MG63 (cell line): ENCODE data around the gene SAGE1. TPM values are rescaled to one million over a fixed set of nuclear protein-coding genes. Genes with fewer than 3 reads are reported as not detected.
A peak's percentile ranks its signal among the peaks of the same experiment; 100 is the strongest.
"Not testable (repeated sequence)": the region's sequence is repeated elsewhere in the genome, so short reads cannot be mapped to it uniquely, and the experiment has no call there.

ENCODE experiments used
- DNase-seq: peaks from one replicate; pipeline ENCODE4 v3.0.0-alpha.2; 2020
- H3K27me3 ChIP-seq: fragments of 250-450 bp; sonication (Bioruptor Pico); 2 replicates; pipeline ENCODE4 v1.5.1; 2020; ENCODE audit warnings: mild to moderate bottlenecking, moderate library complexity
- H3K36me3 ChIP-seq: fragments of 250-450 bp; sonication (Bioruptor Pico); 2 replicates; pipeline ENCODE4 v1.5.1; 2020; ENCODE audit warnings: mild to moderate bottlenecking, moderate library complexity
- H3K4me3 ChIP-seq: fragments of 250-450 bp; sonication (Bioruptor Pico); 2 replicates; pipeline ENCODE4 v1.5.1; 2020; ENCODE audit warnings: mild to moderate bottlenecking, moderate library complexity
- H3K9me3 ChIP-seq: fragments of 250-450 bp; sonication (Bioruptor Pico); 2 replicates; pipeline ENCODE4 v1.5.1; 2020; ENCODE audit warnings: mild to moderate bottlenecking, moderate library complexity
- total RNA-seq: library from RNA; depleted of rRNA; stranded (reverse); fragments of >200 nt; shearing (Covaris generic); gene quantifications from 2 replicates; pipeline ENCODE4 v1.2.3, GENCODE V29; 2014; ENCODE audit warnings: low replicate concordance; rRNA removed

SAGE1 gene, protein sequence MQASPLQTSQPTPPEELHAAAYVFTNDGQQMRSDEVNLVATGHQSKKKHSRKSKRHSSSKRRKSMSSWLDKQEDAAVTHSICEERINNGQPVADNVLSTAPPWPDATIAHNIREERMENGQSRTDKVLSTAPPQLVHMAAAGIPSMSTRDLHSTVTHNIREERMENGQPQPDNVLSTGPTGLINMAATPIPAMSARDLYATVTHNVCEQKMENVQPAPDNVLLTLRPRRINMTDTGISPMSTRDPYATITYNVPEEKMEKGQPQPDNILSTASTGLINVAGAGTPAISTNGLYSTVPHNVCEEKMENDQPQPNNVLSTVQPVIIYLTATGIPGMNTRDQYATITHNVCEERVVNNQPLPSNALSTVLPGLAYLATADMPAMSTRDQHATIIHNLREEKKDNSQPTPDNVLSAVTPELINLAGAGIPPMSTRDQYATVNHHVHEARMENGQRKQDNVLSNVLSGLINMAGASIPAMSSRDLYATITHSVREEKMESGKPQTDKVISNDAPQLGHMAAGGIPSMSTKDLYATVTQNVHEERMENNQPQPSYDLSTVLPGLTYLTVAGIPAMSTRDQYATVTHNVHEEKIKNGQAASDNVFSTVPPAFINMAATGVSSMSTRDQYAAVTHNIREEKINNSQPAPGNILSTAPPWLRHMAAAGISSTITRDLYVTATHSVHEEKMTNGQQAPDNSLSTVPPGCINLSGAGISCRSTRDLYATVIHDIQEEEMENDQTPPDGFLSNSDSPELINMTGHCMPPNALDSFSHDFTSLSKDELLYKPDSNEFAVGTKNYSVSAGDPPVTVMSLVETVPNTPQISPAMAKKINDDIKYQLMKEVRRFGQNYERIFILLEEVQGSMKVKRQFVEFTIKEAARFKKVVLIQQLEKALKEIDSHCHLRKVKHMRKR
- total RNA-seq: not detected in 2 replicates

DNA sequence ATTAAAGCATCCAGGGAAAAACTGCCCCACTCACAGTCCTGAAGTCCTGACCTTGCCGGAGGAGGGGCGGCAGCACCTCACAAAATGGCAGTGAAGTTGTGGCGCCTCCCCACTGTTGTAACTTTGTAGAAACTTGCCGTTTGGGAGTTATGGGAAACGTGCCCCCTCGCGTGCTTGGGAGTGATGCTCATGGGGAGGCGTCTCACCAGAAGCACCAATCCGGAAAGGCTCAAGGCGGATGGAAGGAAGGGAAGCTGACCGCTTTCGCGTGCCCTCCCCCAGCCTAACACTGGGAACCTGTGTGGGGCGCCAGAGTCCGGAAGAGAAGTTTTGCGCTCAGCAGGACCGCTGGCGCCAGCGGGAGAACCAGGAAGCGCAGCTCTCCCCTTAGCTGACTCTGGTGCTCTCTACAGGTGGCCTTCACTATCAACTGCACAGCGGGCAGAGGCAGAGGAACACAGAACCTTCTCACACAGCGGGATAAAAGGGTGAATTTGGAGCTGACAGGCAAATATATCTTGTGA lies at the start of gene SAGE1, which contains the start of gene CT45A10:
Gene SAGE1, plus strand, starts transcription at position 423 of the 524 bp plus-strand sequence. CDS start 2,527 bp downstream, outside the sequence.
Gene CT45A10, minus strand, starts transcription at position 151 of the 524 bp plus-strand sequence. CDS start 8,100 bp downstream, outside the sequence.
- H3K27me3 ChIP-seq: no peaks in the 10 kb centered on the region
- H3K4me3 ChIP-seq: no peak within 1 kb of the TSS
- DNase-seq: no peak
- H3K9me3 ChIP-seq: no peaks in the 10 kb centered on the region
- H3K36me3 ChIP-seq: no peaks in the 10 kb centered on the region

DNA sequence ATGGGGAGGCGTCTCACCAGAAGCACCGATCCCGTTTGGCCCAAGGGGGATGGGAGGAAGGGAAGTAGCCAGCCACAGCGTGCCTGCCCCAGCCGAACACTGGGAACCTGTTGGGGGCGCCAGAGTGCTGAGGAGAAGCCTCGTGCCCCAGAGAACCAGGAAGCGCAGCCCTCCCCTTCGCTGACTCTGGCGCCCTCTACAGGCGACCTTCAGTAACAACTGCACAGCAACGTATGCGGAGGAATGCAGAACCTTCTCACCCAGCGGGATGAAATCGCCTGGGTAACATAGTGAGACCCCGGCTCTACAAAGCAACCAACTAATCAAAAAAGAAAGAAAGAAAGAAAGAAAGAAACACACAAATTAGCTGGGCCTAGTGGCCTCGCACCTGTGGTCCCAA lies 39.1 kb upstream of the SAGE1 start, which contains the start of gene CT45A8:
Gene CT45A8, minus strand, starts transcription at position 101 of the 400 bp plus-strand sequence. CDS start 3,755 bp downstream, outside the sequence.
- H3K27me3 ChIP-seq, DNase-seq, H3K36me3 ChIP-seq, H3K4me3 ChIP-seq, H3K9me3 ChIP-seq: not testable (repeated sequence)

DNA sequence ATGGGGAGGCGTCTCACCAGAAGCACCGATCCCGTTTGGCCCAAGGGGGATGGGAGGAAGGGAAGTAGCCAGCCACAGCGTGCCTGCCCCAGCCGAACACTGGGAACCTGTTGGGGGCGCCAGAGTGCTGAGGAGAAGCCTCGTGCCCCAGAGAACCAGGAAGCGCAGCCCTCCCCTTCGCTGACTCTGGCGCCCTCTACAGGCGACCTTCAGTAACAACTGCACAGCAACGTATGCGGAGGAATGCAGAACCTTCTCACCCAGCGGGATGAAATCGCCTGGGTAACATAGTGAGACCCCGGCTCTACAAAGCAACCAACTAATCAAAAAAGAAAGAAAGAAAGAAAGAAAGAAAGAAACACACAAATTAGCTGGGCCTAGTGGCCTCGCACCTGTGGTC lies 21.8 kb upstream of the SAGE1 start, which contains the start of gene CT45A9:
Gene CT45A9, minus strand, starts transcription at position 101 of the 400 bp plus-strand sequence. CDS start 3,751 bp downstream, outside the sequence.
- H3K4me3 ChIP-seq, H3K27me3 ChIP-seq, DNase-seq, H3K36me3 ChIP-seq, H3K9me3 ChIP-seq: not testable (repeated sequence)

DNA sequence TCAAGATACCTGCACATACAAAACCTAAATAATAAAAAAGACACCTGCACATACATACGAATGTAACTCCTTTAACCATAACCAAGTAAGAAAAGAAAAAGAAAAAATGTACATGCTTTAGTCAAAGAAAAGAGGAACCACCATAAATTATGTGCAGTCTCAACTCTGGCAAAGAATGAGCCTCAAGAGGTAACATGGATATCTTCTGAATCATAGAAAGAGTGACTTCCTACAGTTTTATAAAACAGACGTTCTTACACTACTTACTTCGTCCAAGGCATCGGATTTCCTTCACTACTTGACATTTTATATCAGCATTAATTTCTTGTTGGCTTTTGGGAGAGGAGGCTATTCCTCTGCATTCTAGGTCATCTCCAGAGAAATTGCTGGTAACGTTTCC lies 10.8 kb upstream of the SAGE1 start:
- not testable (repeated sequence) for H3K27me3 ChIP-seq, H3K4me3 ChIP-seq, DNase-seq, H3K36me3 ChIP-seq, H3K9me3 ChIP-seq

DNA sequence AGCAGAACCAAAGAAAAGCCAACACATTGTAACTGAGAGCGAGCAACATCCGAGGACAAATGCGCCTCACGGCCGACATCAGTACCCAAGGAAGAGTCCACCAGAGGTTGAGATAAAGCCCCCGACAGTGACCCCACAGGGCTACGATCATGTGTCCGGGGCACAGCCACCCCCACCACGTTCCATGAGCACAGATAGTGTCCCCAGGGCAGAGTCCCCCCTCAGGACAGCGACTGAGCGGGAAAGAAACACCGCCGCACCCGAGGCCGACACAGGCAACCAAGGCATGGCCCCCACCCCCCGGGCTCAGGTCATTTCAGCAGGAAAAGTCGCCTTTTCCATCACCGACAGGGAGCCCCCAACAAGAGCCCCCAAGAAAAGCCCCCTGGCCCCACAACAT lies 5.3 kb upstream of the SAGE1 start:
- not testable (repeated sequence) for H3K27me3 ChIP-seq, H3K4me3 ChIP-seq, H3K36me3 ChIP-seq, DNase-seq, H3K9me3 ChIP-seq

DNA sequence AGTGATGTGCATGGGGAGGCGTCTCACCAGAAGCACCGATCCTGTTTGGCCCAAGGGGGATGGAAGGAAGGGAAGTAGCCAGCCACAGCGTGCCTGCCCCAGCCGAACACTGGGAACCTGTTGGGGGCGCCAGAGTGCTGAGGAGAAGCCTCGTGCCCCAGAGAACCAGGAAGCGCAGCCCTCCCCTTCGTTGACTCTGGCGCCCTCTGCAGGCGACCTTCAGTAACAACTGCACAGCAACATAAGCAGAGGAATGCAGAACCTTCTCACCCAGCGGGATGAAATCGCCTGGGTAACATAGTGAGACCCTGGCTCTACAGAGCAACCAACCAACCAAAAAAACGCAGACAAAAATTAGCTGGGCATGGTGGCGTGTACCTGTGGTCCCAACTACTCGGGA lies 4.5 kb upstream of the SAGE1 start:
- not testable (repeated sequence) for H3K9me3 ChIP-seq, H3K36me3 ChIP-seq, H3K27me3 ChIP-seq, H3K4me3 ChIP-seq
- peak; percentile 24 for DNase-seq

DNA sequence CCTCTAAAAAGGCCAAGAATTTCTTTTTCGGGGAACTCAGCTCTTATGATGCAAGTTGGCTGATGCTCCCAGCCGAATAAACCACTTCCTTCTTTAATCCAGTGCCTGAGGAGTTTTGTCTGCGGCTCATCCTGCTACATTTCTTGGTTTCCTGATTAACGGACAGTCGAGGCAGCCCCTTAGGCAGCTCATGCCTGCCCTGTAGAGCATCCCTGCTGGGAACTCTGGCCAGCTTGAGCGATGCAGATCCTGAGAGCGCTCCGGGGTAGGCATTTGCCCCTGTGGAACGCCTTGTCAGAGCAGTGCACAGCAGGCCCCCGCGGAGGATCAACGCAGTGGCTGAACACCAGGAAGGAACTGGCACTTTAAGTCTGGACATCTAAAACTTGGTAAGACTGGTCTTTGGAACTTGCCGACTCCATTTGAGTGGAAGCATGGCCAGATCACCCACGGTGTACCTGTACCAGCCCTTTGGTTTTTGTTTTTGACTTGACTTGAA lies 3.4 kb upstream of the SAGE1 start:
- H3K4me3 ChIP-seq: no peak overlapping the region
- H3K36me3 ChIP-seq: no peaks in the 10 kb centered on the region
- no peaks in the 10 kb centered on the region for H3K9me3 ChIP-seq
- H3K27me3 ChIP-seq: no peaks in the 10 kb centered on the region
- DNase-seq: no peak

DNA sequence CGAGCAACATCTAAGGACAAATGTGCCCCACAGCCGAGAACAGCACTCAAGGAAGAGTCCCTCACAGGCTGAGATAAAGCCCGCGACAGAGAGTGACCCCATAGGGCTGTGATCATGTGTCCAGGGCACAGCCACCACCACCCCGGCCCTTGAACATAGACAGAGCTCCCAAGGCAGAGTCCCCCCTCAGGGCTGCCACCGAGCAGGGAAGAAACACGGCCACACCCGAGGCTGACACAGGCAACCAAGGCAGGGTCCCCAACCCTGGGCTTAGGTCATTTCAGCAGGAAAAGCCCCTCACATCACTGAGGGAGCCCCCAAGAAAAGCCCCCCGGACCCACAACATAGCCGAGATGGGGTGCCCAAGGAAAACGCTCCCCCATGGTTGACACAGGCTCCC lies 735 bp upstream of the SAGE1 start:
- H3K36me3 ChIP-seq: no peaks in the 10 kb centered on the region
- no peak for DNase-seq
- no peaks in the 10 kb centered on the region for H3K9me3 ChIP-seq
- H3K4me3 ChIP-seq: no peak overlapping the region
- H3K27me3 ChIP-seq: no peaks in the 10 kb centered on the region

DNA sequence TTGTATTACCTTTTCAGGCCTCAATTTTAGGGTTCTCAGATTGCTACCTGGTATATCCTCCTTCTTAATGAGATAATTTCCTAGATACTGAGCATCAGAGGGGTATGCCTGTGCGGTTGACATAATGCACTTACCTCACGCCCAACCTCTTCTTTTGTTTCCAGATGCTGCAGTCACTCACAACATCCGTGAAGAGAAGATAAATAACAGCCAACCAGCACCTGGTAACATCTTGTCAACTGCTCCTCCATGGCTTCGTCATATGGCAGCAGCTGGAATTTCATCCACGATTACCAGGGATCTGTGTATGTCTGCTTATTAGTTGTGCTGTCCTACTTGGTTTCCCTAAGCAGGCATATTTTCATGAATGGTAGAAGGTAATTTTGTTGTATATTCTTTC lies 16.7 kb downstream of the SAGE1 start:
- H3K27me3 ChIP-seq: no peaks in the 10 kb centered on the region
- no peak overlapping the region for H3K4me3 ChIP-seq
- no peaks in the 10 kb centered on the region for H3K9me3 ChIP-seq
- no peaks in the 10 kb centered on the region for H3K36me3 ChIP-seq
- DNase-seq: no peak

DNA sequence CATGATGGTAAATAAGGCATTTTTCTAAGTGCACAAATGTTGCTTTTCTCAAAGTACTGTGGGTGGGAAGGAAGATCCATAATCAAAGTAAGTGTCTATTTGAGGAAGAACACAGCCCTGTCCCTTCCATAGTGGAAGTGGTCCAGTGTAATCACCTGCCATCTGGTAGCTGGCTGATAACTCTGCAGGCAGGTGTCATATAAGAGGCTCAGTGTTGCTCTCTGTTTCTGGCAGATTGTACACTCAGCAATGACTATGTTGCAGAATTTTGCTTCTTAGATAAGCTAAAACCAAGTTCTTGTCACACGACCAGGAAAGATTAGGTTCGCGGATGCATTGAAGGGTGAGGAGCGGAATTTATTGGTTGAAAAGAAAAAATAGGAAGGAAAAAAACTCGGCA lies 20.9 kb downstream of the SAGE1 start:
- no peak for DNase-seq
- Histone ChIP-seq H3K9me3 (no peaks in the 10 kb centered on the region), H3K27me3 (no peaks in the 10 kb centered on the region), H3K36me3 (no peaks in the 10 kb centered on the region), H3K4me3 (no peak overlapping the region)

DNA sequence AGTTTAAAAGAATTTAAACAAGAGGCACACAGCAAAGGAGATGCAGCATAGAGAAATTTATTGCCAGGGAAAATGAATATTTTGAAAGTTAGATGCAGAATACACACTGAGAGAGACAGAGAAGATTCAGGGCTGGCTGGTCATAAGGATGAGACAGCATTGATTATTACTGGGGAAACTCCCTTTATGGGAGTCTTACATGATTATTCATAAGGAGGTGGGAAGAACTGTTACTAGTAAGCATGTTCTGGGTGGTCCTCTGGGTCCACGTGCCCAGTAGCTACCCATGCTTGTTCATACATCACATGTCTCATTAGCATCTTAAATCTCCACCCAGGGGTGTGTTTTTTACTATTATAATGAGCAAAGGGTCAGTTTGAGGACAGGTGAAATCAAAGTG lies 27.0 kb downstream of the SAGE1 start:
- not testable (repeated sequence) for H3K36me3 ChIP-seq, H3K4me3 ChIP-seq, H3K27me3 ChIP-seq, DNase-seq, H3K9me3 ChIP-seq

DNA sequence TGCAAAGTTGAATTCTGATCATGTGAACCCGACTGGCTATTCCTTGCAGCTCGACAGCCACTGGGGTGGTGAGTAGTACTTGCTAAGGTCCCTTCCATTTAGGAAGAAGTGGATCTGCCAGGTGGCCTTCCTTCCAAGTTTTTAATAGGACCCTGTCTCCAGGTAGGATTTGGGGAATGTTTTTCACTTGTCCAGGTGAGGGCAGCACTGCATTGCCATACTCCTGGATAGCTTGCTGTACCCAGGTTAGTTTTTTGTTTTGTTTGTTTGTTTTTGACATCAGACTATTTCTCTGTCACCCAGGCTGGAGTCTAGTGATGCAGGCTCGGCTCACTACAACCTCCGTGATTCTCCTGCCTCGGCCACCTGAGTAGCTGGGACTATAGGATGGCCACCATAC lies 29.8 kb downstream of the SAGE1 start:
- Histone ChIP-seq H3K9me3 (no peaks in the 10 kb centered on the region), H3K4me3 (no peak overlapping the region), H3K27me3 (no peaks in the 10 kb centered on the region), H3K36me3 (no peaks in the 10 kb centered on the region)
- no peak for DNase-seq

DNA sequence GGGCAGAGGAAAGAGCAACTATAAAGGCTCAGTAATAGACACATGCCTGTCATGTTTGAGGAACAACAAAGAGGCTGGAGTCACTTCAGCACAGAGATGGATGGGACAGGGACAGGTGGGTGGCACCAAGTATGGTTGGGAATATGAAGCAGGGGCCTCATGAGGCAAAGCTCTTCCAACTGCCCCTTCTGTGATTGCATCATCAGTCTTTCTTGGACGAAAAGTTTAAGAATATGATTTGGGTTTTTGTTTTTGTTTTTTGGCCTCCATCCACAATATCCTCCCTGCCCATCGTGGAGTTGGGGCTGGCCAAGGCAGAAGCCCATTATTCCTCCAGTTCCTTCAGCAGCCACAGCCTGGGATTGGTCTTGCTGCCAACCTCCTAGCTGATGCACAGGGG lies 34.4 kb downstream of the SAGE1 start:
- Histone ChIP-seq H3K4me3 (no peak overlapping the region), H3K27me3 (no peaks in the 10 kb centered on the region), H3K36me3 (no peaks in the 10 kb centered on the region), H3K9me3 (no peaks in the 10 kb centered on the region)
- DNase-seq: no peak

DNA sequence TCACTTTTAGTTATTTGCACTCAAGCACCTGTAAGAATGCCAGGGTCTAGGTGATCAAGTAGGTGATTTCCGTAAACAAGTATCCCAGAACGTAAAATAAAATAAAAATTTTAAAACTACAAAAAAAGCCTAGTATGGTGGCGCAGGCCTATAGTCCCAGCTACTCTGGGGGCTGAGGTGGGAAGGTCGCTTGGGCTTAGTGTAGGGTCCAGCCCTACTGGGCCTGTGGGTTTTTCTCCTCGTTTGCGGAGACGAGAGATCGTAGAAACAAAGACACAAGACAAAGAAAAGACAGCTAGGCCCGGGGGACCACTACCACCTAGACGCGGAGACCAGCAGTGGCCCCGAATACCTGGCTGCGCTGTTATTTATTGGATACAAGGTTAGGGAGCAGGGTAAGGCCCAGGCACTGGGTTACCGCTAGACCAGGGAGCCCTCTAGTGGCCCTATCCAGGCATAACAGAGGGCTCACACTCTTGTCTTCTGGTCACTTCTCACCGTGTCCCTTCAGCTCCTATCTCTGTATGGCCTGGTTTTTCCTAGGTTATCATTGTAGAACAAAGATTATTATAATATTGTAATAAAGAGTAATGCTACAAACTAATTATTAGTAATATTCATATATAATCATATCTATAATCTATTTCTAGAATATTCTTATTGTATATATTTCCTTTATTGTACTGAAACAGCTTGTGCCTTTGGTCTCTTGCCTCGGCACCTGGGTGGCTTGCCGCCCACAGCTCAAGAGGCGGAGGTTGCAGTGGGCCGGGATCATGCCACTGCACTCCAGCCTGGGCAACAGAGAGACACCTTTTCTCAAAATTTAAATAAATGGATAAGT lies 38.4 kb downstream of the SAGE1 start:
- no peaks in the 10 kb centered on the region for H3K36me3 ChIP-seq
- H3K9me3 ChIP-seq: no peaks in the 10 kb centered on the region
- no peak overlapping the region for H3K4me3 ChIP-seq
- DNase-seq: peak; percentile 17
- H3K27me3 ChIP-seq: no peaks in the 10 kb centered on the region

DNA sequence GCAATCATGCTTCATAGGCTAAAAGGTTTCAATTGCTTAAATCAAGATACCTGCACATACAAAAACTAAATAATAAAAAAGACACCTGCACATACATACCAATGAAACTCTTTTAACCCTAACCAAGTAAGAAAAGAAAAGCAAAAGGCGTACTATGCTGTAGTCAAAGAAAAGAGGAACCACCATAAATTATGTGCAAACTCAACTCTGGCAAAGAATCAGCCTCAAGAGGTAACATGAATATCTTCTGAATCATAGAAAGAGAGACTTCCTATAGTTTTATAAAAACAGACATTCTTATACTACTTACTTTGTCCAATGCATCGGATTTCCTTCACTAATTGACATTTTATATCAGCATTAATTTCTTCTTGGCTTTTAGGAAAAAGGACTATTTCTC lies 51.0 kb downstream of the SAGE1 start:
- H3K27me3 ChIP-seq: no peaks in the 10 kb centered on the region
- H3K36me3 ChIP-seq: no peaks in the 10 kb centered on the region
- no peaks in the 10 kb centered on the region for H3K9me3 ChIP-seq
- no peak overlapping the region for H3K4me3 ChIP-seq
- no peak for DNase-seq

DNA sequence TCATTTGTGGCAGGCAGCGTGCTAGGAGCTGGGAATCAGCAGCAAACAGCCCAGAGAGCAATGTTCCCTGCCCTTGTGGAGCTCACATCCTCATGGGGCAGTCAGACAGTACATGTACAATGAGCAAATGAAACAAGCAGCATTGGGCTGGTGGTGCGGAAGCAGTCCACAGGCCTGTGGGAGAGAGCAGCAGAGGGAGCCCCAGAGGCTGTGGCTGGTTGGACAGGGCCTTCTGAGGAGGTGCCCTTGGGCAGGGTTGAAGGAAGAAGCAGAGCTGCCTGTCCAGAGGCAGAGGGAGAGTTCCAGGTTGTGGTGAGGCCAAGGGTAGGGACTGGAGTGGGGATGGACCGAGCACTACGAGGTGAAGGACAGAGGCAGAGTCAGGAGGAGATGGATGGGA lies 57.8 kb downstream of the SAGE1 start:
- Histone ChIP-seq H3K36me3 (no peaks in the 10 kb centered on the region), H3K27me3 (no peaks in the 10 kb centered on the region), H3K4me3 (no peak overlapping the region), H3K9me3 (no peaks in the 10 kb centered on the region)
- no peak for DNase-seq
